NB4 (cell line): ENCODE results near the gene KNCN.

Source experiments
- DNase-seq: peaks from one replicate; pipeline ENCODE4 v3.0.0; 2010; ENCODE audit warnings: low read depth
- H3K4me3 ChIP-seq: one replicate; pipeline ENCODE4 v1.5.1; 2011; ENCODE audit warnings: mild to moderate bottlenecking, low read depth, low read length, moderate library complexity
- CTCF ChIP-seq: IDR thresholded peaks from one replicate; pipeline ENCODE4 v1.5.1; 2012; ENCODE audit warnings: low read depth, low read length
- MAX ChIP-seq: IDR thresholded peaks from 2 replicates; pipeline ENCODE4 v1.6.1; 2011; ENCODE audit warnings: low read depth, low read length
- MYC ChIP-seq: IDR thresholded peaks from 2 replicates; pipeline ENCODE4 v1.6.1; 2011; ENCODE audit warnings: low read depth, low read length
- POLR2A ChIP-seq: IDR thresholded peaks from 2 replicates; pipeline ENCODE4 v1.6.1; 2011; ENCODE audit warnings: mild to moderate bottlenecking; ENCODE audit not compliant: insufficient read length; ENCODE audit errors: extremely low read depth

Gene KNCN

DNA sequence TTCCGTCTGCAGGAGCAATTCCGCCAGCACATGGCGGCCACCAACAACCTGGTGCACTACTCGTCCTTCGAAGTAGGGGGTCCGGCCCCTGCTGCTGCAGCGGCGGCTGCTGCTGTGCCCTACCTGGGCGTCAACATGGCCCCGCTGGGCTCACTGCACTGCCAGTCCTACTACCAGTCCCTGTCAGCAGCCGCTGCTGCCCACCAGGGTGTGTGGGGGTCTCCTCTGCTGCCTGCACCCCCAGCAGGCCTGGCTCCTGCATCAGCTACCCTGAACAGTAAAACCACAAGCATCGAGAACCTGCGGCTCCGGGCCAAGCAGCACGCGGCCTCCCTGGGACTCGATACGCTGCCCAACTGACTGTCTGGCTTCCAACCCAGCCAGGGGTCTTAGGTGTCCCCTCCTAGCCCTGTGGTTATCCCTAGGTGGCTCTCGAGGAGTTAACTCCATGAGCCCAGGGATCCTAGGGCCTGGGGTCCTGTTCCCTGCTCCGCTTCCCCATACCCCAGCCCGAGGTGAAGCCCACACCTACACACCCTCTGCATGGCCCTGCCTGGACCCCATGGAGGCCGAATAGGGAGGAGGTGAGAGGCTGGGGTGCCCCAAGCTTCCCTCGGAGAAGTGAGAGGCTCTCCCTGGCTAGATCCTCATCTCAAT, 39.2 kb downstream of the KNCN start:
- DNase-seq = no peak
- TF ChIP-seq MYC (no peak), CTCF (no peak), MAX (no peak)
- no peak overlapping the region for H3K4me3 ChIP-seq

GRCh38 chr1:46510998-46511365, 40.5 kb downstream of the KNCN start:
- TF ChIP-seq MAX = no peak
- no peak for TF ChIP-seq POLR2A
- no peak for TF ChIP-seq CTCF
- TF ChIP-seq MYC = no peak
- H3K4me3 ChIP-seq = no peak overlapping the region
- DNase-seq = no peak

DNA sequence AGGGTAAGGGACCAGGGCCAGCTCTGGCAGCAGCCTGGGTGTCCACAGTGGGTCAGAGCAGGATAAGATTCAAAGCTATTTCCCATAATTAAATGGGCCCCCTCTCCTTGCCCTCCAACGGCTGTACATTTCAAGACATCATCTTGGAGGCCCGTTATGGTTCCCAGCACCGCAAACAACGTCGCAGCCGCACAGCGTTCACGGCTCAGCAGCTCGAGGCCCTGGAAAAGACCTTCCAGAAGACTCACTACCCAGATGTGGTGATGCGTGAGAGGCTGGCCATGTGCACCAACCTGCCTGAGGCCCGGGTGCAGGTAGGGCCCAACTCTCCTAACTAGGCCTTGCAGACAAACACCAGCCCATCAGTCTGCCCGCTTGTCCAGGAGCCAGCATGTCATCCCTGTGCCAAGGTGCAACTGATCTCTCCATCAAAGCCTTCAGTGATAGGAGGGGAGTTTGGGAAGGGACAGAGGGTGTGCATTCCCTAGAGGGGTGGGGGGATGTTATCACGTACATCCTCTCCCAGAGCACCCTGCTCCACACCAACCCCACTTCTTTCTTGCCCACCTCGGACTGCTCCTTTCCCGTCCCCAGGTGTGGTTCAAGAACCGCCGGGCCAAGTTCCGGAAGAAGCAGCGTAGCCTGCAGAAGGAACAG, 41.0 kb downstream of the KNCN start:
- DNase-seq = no peak
- TF ChIP-seq MYC (no peak), POLR2A (no peak), MAX (no peak), CTCF (no peak)
- no peak overlapping the region for H3K4me3 ChIP-seq

- peak; percentile 40 for DNase-seq
- TF ChIP-seq CTCF (no peak), MYC (no peak), POLR2A (no peak), MAX (no peak)
- no peak overlapping the region for H3K4me3 ChIP-seq
Measured at GRCh38 chr1:46508757-46509156, 42.7 kb downstream of the KNCN start.

- no peak overlapping the region for H3K4me3 ChIP-seq
- no peak for DNase-seq
- TF ChIP-seq POLR2A (no peak), MAX (no peak)
Measured at GRCh38 chr1:46506470-46507219, 44.8 kb downstream of the KNCN start.

- TF ChIP-seq MYC = no peak
- TF ChIP-seq POLR2A = no peak
- TF ChIP-seq CTCF = no peak
- TF ChIP-seq MAX = no peak
- DNase-seq = no peak
- no peak overlapping the region for H3K4me3 ChIP-seq
Measured at GRCh38 chr1:46503421-46503820, 48.0 kb downstream of the KNCN start.
